ENCODE data around the gene PER1.
A peak's percentile ranks its signal among the peaks of the same experiment; 100 is the strongest.

PER1 gene

DNA sequence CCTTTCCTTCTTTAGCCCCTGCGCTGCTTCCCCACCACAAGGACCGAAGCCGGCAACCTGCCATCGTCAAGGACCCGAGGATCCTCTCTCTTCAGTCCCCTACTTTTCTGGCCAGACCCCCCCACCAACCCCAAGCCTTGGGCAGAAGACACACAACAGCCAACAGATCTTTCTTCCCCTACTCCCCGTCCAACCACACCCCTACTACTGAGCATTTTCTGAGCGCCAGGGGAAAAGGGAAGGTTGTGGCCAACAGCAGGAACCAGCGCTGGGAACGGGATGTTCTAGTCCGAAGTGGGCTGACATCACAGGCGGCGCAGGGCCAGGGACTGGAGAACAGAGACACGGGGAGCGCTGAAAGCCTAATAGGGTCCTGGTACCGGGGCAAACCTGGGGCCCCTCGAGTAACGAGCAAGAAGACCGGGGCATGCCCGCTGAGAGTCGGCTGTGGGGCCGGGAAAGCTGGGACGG is 528 bp downstream of the PER1 start:
- DNase-seq, result peak in 2 of 5 donors; percentile 39 to 53

DNA sequence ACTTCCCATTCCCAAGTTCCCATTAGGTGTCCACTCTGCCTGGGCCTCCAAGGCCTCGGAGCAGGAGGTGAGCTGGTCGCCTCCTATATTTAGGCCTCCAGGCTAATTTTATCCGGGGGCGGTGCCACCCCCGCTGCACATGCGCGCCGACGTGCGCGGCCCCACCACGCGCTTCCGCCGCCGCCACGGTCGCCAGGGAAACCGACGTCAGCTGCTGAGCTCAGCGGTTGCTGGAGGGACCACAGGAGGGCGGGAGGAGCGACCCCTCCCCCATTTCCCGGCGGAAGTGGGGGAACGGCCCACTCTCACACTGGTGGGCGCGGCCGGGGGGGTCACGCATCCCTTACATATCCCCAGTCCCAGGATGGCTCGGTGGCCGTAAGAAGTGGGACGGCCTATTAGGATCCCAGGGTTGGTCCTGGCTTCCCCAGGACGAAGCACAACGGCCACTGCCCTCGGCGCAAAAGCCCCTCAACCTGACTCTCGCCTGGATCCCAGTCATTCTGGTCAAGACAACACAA is 1.0 kb downstream of the PER1 start:
- DNase-seq, result peak; percentile 84 to 91 (median 88)

DNA sequence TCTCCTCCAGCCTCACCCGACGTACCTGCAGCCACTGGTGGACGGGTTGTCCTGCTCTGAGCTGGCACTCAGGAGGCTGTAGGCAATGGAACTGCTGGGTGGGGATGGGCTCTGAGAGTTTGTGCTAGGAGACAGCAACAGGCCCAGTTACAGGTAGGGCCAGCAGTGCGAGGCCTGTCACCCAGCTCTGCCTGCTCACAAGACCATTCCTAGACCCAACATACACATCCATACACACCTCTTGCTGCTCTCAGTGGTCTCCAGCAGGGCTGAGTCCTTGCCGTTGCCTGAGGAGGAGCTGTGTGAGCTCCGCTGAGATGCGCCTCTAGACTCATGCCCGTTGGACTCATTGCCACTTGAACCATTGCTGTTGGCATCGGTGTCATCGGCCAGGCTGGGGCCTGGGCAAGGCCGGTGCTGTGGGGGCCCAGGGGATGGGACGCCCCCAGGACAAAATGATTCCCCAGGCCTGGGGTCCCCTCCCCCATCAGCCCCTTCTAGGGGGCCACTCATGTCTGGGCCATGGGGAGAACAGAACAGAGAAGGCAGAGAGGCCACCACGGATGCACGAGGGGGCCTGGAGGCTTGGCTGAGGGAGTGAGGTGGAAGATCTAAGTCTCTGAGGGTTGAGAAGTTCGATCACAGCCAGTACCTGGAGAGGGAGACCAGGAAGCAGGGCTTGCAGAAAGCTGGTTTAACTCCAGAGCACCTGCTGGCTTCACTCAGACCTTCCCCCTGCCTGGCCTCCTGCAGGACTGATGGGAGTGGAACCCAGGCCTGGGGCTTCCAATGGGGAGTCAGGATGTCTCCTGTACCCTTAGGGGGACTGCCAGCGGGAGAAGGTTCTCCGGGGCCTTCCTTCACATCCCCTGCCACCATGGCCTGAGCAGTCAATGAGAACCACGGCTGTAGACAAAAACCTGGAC is 1.7 kb downstream of the PER1 start:
- no peak for DNase-seq

DNA sequence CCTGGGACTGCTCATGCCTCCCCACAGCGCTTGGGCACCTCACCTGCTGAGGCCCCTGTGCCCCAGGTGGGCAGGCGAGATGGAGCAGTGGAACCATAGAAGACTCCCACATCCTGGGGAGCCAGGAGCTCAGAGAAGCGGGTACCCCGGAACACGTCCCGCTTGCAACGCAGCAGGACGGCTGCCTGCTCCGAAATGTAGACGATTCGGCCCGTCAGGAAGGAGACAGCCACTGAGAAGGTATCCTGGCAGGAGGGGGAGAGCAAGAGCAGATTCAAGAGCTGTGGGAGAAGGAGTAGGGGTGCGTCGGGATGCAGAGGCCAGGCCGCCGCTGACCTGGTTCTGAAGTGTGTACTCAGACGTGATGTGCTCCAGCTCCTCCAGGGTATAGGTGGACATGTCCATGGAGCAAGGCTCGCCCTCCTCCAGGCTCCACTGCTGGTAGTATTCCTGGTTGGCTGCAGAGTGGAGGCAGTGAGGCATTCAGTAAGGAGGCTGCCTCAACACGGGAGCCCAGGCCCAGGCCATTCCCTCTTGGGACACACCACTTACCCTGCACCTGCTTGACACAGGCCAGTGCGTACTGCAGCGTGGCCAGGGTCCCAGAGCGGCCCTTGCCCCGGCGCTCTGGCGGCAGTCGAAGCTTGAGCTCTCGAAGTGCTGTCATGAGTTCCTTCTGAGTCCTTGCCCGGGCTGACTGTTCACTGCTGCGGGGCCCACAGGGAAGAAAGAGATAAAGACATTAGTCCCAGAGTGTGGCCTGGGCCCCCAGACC is 2.6 kb downstream of the PER1 start:
- DNase-seq, result no peak

DNA sequence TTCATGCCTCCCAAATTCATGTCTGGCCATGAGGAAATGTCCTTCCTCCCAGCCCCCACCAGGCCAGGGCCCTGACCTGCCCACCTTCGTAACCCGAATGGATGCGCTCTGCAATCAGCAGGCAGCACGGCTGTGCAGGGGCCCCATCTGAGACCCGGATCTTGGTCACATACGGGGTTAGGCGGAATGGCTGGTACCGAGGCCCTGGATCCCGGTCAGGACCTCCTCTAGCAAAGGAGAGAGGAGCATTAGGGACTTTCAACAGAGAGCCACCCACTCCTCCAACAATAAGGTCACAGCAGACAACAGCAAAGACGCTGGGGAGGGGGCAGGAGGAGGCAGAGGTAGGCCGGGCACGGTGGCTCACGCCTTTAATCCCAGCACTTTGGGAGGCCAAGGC is 3.6 kb downstream of the PER1 start:
- DNase-seq, result no peak

DNA sequence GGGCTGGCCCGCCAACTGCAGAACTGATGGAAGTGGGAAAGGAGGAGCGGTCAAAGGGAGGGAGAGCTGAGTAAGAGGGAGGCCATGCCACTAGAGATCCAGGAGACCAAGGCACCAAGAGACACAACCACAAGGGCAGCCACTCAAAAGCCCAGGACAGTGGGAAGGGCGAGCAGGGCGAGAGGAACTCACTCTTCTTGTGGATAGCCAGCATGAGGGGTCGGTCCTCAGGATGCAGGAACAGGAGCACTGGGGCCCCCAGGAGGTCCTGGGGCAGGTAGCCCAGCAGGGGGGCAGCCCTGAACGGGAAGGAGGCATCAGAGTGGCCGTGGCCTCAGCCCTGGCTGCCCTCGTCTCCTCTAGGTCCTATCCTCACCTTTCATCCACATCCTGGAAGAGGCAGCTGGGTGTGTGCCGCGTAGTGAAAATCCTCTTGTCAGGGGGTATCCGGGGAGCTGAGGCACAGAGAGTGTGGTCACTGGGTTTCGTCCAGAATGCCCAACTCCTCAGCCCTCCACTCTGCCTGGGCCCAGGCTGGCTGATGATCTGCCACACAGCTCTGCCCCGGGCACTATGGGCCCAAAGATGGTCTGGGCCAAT is 4.3 kb downstream of the PER1 start:
- no peak for DNase-seq

DNA sequence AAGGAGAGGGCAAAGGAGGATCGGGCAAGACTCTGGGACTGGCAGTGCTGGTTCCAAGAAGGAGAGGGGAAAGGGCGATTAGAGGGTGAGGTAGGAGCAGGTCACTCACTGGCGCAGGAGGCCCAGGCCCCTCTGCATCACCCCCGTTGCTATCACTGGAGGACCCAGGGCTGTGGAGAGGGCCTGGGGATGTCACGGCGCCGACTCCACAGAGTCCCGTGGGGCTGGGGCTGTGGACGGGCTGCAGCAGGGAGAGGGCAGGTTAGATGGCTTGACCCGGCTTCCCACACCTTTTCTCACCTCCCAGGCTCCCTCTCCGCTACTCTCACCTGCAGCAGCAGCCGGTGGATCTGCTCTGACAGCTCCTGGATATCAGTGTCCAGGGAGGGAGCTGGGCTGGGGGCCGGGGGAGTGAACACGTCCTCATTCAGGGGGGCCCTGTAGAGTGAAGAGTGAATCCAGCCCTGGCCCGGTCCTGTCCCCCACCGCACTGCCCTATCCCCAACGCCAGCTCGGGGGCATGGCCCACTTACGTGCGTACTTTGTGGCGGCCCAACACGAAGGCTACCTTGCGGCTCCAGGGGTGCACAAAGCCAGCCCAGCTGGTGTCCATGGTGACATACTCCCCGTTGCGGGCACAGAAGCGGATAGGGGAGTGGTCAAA is 4.9 kb downstream of the PER1 start:
- DNase-seq, result no peak

DNA sequence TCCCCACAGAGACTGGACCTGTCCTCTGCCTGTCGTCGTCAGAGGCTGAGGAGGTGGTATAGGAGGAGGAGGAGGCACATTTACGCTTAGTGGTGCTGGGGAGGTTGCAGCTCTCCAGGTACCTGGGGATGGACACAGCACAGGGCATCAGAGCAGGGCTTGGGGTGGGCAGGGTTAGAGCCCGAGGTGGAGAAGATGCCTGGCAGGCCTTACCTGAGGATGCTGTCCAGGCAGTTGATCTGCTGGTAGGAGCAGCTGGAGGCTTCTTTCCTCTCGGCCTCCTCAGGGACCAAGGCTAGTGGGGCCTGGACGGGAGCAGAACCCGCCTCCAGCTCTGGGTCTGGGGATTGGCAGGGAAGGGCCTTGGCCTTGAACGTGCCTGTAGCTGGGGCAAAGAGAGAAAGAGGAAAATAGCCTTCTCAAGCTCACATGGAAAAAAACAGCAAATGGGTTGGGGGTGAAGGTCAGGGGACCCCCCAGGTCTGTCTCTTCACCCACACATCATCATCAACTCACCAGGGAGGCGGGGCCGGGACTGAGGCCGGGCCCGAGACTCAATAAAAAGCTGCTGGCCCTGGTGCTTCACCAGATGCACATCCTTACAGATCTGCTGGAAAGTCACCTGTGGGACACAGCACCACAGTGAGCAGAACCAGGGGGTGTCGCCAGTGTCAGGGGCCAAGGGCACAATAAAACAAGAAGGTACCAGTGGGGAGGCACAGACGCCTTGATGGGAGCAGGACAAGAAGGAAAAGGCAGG is 5.6 kb downstream of the PER1 start:
- DNase-seq, result no peak

DNA sequence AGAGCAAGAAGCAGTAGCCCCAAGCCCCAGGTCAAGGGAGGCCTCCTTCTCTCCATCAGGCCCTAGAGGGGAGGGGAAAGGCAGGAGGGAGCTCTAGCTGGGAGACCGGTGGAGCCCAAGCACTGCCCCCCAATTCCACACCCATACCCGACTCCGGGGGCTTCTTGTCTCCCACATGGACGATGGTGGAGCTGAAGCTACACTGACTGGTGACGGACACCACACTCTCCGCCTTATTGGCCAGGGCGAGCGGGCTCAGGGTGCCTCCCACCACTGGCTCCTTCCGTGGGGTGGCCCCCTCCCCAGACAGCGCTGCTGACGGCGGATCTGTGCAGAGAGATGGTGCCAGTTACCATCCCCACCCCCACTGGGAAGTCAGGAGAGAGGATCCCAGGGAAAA is 6.4 kb downstream of the PER1 start:
- DNase-seq, result no peak

DNA sequence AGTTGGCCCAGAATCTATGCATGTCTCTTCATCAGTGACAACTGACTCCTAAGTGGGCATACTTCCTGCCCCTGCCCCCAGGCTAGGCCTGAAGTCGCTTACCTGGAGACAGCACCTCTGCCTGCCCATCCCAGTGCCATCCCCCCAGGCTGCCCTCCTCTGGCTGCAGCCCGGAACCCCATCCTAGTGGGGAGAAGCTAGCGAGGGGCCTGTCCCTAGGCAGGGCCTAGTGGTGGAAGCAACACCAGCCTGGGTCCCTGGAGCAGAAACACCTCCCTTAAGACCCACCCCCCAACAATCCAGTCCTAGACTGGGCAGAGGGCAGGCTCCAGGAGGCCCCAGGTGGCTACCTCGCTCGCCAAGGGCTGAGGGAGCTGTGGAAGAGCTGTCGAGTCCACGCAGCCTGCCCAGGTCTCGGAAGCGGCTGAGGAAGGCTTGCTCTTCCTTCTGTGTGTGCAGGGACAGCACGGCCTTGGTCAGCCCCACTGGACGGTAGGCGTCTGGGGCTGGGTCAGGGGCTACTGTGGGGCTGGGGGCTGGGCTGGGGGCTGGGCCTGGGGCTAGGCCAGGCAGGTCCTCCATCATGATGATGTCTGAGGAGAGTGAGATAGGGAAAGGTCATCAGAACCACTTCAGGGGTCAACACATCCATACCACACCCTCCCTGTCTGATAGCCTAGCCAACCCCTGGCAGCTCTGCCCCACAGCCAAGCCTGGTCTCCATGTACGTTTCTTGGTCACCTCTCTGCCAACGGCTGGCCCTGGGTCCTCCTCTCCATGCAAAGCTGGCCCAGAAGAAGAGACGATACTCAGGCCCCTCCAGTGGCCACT is 7.6 kb downstream of the PER1 start:
- DNase-seq, result no peak

DNA sequence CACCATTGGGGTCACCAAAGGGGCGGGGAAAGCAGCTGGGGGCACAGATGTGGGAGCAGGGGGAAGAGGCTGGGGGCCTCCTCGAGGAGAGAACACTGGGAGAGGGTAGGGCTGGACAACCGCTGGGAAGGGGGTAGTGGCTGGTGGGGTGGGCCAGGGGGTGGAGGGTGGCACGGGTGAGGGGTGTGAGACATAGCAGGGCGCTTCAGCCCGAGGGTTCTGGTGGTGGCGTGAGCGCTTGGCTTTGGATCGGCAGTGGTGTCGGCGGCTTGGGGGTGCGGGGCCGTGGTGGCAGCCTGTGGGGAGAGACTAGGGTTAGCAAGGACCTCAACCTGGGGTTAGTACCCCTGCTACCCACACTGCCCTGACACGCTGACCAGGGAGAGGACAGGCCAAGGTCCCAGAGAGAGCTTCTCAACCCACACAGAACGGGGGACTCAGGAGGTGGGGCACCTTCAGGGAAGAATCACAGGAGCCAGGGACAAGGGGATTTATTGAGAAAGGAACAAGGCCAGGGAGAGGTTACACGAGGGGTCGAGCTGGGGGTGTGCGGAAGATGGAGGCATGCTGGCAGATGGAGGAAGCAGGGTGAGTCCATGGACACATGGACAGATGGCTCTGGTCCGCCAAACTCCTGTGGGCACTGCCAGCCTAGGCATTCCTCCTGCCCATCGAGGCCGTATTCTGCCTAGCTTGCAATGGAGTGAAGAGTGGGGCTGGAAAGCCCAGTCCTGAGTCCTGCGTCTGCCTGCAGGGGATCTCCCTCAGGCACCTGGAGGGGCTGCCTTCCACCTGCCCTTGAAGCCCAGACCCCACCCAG is 8.4 kb downstream of the PER1 start:
- DNase-seq, result peak in 1 of 5 donors; percentile 13

DNA sequence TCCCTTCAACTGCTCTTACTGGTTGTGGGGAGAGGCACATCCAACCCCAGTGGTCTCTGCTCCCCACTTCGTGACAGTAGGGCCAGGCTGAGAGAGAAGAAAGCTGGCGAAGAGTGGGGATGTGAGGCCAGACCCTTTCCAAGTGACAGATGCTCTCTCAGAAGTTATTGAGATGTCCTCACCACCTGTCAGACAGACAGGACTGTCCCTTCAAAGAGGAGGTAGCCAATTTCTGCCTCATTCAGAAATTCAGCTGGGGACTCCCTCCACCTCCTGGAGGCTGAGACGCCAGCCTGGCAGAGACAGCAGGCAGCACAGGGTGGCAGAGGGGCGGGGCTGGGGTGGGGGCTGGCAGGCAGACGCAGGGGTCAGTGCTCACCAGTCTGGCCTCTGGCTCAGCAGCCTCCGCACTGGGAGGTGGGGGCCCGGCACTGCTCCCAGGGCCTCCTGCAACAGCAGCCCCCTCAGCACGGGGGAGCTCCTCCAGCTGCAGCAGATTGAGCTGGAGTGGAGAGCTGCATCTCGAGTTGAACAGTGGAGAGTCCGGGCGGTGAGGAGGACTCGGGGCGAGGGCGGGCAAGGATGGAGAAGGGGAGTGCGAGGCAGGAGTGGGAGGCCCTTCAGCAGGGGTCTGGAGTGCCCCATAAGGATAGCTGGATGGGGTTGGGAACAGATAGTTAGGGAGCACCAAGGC is 9.2 kb downstream of the PER1 start:
- DNase-seq, result peak in 1 of 5 donors; percentile 12

DNA sequence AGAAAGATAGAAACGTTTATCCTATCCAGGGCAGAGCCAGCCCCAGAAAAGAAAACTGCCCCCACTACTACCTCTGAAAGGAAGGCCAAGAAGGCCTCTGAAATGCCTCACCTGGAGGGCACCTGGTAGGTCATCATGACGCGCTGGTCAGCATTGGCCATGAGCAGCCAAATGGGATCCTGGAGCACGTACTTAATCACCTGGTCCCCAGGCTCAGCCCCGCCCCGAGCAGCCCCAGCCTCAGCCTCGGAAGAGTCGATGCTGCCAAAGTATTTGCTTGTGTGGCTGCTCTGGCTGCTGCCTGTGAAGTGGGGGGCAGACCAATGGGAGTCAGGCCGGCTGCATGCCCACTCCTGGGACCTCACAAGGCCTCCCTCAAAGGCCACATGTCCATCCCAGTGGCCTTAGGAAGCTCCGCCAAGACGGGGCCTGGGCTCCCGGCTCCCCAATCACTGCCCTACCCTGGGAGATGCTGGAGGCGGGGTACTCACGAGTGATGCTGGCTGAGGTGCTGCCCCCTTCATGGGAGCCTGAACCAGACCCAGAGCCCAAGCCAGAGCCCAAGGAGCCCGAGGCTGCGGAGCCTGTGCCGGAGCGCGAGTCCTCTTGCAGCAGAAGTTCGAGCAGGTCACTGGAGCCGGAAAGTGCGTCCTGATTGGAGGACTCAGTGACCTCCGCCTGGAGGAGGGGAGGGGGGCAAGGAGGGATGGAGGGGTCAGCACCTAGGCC is 9.9 kb downstream of the PER1 start:
- DNase-seq, result no peak

DNA sequence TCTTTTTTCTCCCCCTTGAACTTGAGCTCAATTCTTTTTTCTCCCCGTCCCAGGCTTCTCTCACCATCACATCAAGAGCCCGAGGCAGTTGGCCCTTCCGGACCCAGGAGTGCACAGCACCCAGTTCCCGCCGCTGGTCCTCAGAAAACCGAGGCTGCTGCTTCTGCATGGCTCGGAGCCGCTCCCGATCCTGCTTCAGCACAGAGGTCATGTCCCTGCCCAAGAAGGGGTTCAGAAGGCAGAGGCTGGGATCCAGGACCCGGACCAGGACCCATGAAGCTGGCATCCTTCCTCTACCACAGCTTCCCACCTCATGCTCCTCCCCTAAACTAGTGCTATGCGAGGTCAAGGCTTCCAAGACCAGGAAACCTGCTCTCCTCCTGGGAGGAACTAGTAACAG is 10.5 kb downstream of the PER1 start:
- no peak for DNase-seq

DNA sequence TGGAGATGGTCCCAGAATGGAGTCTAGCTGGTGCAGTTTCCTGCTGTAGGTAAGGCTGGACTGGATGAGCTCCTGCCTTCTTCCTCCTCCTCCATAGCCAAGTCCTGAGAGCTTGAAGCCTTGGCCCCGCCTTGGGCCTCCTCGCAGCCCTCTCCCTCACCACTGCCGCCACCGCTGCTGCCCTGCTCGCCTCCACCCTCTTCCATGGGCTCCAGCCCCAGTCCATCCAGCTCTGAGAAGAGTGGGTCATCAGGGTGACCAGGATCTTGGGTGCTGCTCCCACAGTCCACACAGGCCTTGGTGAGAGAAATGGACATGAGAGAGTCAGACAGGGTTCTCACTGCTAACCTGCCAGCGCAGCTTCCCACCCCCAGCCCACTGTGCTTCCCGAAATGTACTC is 11.2 kb downstream of the PER1 start:
- no peak for DNase-seq

DNA sequence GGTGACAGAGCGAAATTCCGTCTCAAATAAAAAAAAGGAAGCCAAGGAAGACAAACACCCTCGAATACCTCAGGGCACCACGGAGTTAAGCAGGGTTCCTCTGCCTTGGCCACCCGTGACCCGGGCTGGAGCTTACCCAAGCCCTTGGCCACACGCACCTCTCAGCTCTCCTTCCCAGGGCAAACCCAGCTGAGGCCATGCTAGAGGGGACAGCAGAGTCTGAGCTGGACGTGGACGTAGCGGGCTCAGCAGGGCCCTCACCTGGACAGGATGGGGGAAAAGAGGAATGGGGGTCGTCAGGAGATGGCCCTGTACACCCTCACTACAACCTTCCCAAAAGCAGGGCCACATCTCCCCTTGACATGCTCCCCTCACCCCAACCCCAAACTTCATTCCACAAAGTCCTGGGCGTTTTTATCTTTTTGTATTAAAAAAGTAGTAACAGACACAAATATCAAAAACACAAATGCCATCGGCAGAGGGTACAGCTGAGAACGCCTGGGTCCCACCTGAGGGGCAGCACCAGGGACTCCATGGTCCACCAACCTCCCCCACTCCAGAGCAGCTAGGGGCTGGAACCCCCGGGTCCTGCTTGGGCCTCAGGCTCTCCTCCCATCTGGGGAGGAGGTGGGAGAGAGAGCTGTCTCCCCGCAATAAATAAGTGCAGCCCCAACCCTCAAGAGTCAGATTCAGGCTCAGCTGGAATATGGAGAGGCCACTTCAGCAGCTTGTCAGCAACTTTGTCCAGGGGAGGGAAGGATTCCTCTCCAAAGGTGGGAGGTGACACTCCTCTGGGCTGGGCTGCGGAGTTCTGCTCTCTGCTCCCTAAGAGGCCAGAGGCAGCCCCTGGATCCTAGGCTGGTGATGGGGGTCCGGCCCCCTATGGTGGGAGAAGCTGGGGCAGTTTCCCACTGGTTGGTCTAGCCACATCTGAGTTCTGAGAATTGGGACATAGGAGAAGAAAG is 11.9 kb downstream of the PER1 start:
- no peak for DNase-seq

DNA sequence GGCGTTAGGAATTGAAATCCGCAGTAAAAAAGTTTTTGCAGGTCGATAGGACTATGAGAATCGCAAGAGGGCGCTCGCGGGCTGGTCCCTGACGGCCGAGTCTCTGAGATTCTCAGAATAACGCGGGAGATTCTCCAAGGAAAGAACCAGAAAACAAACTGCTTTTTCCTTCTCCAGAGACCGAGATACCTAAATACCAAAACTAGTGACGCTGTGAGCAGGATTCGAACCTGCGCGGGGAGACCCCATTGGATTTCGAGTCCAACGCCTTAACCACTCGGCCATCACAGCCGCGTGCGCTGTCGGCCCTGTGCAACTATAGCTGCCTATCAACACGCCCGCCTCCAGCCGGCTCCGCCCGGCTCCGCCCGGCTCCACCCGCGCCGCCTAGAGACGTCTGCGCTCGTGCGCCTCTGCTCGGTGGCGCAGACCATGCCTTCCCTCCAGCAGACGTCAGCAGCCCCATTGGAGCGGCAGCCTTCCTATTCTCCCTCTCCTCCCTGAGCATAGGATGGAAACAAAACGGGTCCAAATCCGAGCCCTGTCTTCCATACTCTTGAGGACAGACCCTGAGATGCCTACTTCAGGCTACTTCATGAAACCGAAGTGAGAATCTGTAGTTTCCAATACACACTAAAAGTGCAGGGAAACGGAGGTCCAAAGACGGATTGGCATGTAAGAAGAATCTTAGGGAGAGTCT is 13.4 kb downstream of the PER1 start:
- peak; percentile 87 to 97 (median 93) for DNase-seq

Measured in T-helper 1 cell (primary cell).